ENCODE results near the gene DAND5.

The DAND5 gene, protein sequence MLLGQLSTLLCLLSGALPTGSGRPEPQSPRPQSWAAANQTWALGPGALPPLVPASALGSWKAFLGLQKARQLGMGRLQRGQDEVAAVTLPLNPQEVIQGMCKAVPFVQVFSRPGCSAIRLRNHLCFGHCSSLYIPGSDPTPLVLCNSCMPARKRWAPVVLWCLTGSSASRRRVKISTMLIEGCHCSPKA

DNA sequence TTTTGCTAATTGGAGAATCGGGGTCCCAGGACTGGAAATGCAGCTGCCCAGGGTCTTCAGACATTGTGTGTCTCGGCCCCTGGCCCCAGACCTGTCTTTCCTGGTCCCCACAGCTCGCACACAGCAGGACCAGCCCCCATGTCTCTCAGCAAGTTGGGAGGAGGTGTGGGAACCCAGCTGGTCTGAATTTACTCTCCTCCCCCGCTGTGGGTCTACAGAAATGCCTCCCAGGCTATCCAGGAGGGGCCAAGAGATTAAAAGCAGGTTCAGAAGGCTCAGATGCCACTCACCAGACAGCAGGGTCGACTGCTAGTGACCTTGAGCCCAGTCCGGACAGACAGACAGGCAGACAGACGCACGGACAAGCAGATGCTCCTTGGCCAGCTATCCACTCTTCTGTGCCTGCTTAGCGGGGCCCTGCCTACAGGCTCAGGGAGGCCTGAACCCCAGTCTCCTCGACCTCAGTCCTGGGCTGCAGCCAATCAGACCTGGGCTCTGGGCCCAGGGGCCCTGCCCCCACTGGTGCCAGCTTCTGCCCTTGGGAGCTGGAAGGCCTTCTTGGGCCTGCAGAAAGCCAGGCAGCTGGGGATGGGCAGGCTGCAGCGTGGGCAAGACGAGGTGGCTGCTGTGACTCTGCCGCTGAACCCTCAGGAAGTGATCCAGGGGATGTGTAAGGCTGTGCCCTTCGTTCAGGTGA, at the start of gene DAND5:
DAND5 (plus strand) TSS at position 285 of the 697 bp plus-strand sequence; CDS start at position 370, 85 bp downstream.
- no peak for DNase-seq (ENCODE audit: low read depth)

DNA sequence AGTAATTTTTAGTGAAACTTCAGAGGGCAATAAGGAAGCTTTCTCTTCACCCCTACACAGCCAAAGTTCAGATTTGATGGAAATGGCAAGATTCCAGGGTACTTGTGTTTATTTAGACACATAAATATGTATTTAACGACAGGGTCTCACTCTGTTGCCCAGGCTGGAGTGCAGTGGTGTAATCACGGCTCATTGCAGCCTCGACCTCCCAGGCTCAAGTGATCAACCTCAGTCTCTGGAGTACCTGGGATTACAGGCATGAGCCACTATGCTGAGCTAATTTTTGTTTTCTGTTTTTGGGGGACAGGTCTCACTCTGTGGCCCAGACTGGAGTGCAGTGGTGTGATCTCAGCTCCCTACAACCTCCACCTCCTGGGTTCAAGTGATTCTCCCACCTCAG, 48.3 kb upstream of the DAND5 start:
- DNase-seq (ENCODE audit: low read depth), result no peak

- DNase-seq (ENCODE audit: low read depth), result no peak
Observed at GRCh38 chr19:12922959-12923358, 46.4 kb upstream of the DAND5 start.

DNA sequence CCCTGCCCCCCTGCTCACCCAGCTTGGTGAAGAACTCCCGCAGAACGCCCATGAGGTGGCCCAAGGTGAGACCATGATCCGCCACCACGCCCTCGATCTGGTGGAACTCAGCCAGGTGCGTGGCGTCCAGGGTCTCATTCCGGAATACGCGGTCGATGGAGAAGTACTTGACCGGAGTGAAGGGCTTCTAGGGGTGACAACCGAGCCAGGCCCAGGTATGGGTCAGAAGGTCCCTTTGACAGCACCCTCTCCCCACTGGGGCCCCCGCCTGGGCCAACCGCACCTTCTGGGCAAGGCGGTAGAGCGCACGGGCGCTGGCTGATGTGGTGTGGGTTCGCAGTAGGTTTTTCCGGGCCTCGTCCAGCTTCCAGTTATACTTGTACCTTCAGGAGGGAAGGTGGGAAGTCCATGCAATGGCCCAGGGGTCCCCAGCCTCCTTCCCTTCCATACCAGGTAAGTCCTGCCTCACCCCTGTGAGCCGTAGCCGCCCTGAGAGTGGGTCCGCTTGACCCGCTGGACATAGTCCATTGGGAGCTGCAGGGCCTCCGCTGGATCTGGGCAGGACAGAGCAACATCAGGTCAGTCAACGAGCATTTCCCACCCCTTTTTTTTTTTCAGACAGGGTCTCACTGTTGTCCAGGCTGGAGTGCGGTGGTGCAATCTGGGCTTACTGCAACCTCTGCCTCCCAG, 44.6 kb upstream of the DAND5 start:
- DNase-seq (ENCODE audit: low read depth), result no peak

GRCh38 chr19:12930002-12930645, 39.3 kb upstream of the DAND5 start:
- DNase-seq (ENCODE audit: low read depth), result no peak

DNA sequence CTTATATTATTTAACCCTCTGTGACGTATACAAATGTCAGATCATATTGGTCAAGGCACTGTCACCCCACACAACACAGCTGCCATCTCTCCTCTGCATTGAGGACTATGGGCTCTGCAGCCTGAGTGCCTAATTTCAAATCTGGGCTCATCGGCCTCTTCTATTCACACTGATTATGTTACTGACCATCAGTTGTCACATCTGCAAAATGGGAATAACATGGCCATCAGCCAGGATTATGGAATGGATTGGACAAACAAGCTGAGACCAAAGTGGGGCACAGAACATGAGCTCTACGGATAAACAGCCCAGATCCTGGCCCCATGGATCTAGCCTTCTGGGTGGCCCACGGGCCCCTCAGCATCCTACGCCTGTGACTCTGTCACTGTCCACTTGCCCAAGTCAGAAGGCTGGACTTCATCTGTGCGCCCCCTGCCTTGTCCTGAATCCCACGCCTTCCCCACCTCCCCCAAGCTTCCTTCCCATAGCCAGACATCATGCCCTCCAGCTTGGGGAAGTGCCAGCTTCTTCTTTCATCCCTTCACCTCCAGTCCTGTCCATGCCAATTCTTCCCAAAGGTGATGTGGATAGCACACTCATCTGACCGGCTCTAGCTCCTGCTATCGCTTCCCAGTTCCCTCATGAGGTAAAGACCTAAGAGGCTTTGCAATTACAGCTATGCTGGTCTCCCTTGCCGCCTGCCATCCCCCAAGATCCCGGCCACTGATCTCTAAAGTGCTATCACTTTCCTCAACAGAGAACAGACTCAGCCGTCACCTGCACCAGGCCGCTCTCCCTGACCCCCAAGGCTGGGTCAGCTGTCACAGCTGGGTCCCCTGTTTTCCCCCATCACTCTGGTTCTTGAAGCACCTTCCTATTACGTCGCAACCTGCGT, 36.7 kb upstream of the DAND5 start:
- no peak for DNase-seq (ENCODE audit: low read depth)

- peak; percentile 84 for DNase-seq (ENCODE audit: low read depth)
Observed at GRCh38 chr19:12933287-12934072, 35.9 kb upstream of the DAND5 start, which contains the start of gene FARSA. Gene FARSA, minus strand, starts transcription at chr19:12933711. Its CDS starts 15 bp downstream, at chr19:12933696.

- no peak for DNase-seq (ENCODE audit: low read depth)
Observed at GRCh38 chr19:12935071-12935470, 34.3 kb upstream of the DAND5 start.

DNA sequence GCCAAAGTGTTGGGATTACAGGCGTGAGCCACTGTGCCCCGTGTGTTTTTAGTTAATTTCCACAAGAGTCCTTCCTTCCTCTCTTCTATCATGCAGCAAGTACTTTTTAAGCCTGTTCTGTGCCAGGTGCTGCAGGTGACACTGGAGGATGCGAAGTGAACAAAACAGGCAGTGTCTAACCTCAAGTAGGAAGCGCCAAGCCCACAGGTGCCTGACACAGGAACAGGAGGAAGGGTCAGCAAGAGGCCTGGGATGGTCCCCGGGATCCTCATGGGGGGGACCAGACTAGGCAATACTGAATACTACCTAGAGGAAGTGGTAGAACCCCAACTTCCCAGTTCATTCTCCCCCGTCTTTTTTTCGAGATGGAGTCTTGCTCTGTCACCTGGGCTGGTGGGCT, 32.8 kb upstream of the DAND5 start:
- no peak for DNase-seq (ENCODE audit: low read depth)

DNA sequence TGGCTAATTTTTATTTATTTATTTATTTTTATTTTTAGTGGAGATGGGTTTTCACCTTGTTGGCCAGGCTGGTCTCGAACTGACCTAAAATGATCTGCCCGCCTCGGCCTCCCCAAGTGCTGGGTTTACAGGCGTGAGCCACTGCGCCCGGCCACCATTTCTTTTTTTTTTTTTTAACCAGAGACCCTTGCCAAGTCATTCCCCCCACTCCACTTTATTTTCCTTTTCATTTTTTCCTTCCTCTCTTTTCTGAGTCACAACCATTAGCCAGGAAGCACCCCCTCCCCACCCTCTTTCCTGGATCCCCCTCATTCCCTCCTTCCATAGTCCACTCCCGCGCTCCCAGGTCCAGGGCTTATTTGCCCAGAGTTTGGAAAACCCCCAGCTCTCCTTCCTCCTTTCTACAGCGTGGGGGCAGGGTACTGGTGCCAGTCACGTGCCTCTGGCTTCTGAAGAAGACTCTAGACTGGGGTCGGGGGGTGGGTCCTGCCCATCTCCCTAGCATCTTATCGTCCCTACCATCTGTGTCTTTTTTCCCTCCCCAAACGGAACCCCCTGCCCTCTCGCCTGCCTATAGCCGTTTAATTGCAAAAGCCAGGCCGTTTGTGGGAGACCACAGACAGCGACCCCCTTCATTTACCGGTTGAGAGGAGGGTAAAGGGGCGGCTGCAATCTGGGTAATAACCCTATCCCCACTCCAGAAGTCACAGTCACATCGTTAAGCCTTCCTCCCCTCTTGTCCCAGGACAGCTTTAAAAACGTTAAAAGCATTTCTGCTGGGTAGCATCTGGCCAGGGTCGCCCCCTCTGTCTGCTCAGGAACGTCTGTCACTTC, 32.1 kb upstream of the DAND5 start:
- DNase-seq (ENCODE audit: low read depth), result no peak

DNA sequence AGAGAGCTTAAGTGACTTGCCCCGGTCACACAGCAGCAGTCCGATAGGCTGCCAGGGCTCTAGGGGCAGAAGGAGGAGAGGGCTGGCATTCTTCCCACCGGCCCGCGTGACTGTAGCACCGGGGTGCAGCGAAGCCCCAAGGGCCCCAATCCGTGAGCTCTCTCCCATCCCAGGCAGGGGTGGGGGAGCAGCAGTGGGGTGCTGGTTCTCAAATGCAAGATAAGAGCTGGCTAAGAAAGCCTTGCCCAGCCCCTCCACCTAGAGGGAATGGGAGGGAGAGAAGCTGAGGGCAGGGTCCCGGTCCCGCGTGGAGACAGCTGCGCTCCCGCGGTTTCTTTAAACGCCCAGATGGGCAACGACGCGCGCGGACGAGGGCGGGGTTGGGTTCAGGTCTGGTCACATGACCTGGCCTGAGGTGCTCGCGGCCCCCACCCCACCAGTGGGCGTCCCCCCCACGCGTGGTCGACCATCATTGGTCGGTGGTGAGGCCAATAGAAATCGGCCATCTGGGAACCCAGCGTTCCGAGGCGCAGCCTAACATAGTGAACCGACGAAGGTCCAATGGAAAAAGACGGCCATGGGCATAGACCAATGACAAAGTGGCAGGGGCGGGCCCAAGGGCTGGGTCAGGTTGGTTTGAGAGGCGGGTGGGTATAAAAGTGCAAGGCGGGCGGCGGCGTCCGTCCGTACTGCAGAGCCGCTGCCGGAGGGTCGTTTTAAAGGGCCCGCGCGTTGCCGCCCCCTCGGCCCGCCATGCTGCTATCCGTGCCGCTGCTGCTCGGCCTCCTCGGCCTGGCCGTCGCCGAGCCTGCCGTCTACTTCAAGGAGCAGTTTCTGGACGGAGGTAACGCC, 31.2 kb upstream of the DAND5 start, which contains the start of gene CALR:
CALR (plus strand) TSS at position 683 of the 852 bp plus-strand sequence; CDS start at position 754, 71 bp downstream.
- peak; percentile 99 for DNase-seq (ENCODE audit: low read depth)

DNA sequence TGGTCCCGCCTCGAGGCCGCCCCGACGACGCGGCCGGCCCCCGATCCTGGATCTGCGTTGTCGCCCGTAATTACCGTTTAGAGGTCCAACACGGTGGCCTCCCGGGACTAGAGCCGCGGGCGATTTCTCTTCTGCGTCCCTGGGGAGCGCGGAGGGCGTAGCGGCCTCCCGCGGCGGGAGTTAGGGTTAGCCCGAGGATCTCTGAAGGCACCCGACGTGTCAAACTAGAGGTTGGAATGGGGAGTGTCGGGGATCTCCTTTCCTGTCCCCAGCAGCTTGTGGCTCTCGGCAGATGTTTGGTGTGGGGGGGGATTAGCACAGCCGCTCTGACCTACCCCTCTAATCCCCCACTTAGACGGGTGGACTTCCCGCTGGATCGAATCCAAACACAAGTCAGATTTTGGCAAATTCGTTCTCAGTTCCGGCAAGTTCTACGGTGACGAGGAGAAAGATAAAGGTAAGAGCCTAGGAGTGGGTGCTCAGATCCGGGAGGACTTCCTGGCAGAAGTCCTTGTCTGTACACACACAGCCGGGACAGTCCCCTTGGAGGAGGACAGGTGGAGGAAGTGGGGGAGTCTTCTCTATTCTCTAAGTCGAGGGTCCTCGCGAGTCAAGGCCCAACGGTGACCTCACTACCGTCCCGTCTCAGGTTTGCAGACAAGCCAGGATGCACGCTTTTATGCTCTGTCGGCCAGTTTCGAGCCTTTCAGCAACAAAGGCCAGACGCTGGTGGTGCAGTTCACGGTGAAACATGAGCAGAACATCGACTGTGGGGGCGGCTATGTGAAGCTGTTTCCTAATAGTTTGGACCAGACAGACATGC, 30.4 kb upstream of the DAND5 start:
- no peak for DNase-seq (ENCODE audit: low read depth)

- DNase-seq (ENCODE audit: low read depth), result no peak
Observed at GRCh38 chr19:12939975-12940423, 29.4 kb upstream of the DAND5 start.

- no peak for DNase-seq (ENCODE audit: low read depth)
Observed at GRCh38 chr19:12940897-12941296, 28.5 kb upstream of the DAND5 start.

- no peak for DNase-seq (ENCODE audit: low read depth)
Observed at GRCh38 chr19:12943437-12944044, 25.8 kb upstream of the DAND5 start.

- DNase-seq (ENCODE audit: low read depth), result no peak
Observed at GRCh38 chr19:12944104-12944674, 25.2 kb upstream of the DAND5 start.
